HG03066 (cell line): Measurements from ENCODE around the gene AMFR.

ENCODE experiments used
- ATAC-seq: cut with Tn5 transposase; IDR thresholded peaks from one replicate; pipeline ENCODE4 v1.9.1; 2021; ENCODE audit warnings: low read depth; ENCODE audit not compliant: unreplicated experiment

AMFR gene

DNA sequence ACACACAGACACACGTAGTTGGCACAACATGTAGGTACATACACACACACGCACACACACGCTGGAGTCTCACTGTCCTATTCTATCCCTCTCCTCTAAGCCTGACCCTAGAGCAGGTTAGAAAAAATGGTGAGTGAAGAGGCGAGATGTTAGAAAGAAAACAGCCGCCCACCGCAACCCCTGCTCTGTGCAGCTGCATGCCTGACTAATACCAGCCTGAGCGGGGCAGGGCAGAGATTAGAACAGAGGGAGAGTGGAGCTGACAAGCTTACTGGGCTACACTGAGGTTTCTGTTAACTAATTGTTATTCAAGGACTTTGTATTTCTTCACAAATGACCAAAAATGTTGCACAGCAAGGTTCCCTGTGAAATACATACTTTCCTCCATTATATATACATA lies 59.8 kb downstream of the AMFR start:
- no peak for ATAC-seq

DNA sequence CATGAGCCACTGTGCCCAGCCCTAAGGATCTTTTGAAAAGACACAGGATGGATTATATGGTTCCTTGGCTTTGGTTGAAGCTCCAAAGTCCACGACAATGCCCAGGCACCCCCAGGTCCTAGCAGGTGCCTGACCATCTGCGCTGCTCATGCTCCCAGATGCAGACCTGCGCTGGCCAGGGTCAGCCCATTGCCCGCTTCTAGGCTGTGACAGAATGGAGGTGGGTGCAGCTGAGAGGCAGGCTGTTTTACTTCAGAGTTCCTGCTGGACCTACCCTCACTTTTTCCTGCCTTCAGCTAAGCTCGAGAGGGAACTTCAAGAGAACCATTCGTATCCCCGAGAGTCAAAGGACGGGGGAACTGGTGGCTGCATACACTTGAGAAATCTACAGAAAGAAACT lies 60.5 kb downstream of the AMFR start:
- no peak for ATAC-seq

DNA sequence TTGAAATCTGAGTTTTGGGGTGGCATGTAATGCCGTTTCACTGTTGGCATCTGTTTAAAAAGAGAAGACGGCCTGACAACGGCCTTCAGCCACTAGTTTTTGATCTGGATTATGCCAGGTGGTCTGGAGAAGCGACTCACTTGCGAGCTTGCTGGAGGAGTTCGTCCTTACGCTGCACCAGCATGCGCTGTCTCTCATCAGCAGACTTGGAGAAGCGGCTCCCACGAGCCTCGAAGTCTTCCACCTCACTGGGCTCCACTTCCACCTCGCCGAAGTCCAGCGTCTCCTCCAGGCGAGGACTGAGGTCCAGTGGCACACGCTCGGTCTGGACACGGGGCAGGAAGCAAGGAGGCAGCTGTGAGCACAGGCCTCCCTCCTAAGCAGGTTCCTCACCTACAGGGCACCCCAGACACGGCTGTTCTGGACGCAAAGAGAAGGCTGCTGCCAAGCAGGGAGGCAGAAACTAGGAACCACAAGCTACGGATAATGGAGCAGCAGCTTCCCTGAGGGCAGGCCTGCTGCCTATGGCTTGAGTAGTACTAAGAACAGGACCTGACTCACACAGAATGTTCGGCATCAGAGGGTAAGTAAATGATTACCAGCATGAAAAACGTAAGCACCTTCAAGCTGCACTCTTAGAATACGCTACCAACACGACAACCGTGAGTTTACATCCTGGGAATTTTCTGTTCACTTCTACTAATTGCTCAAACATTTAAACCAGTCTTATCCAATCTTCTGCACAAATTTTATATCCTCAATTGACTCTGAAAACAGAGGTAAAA lies 61.4 kb downstream of the AMFR start:
- no peak for ATAC-seq

DNA sequence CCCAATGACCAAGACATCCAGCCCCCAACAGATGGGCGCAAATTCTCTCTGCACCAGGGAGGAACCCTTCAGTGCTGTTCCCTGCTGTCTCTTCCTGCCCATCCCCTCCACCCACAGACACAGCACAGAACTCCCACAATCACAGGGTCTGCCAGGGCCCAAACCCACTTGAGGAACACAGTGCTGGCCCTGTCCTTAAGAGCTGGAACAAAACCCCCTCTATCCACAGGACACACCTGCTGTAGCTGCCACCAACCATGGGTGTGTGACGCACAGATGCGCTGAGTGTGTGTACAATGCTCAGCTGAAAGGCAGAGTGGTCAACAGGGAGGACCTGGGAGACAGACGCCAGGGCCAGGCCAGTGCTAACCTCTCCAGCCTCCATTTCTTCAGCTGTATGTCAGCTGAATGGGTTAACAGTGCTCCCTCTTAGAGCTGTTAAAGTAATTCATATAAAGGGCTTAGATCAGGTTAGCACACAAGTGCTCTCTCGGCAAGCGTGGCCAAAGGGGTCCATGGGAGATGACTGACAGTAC lies 62.1 kb downstream of the AMFR start:
- ATAC-seq, result no peak

DNA sequence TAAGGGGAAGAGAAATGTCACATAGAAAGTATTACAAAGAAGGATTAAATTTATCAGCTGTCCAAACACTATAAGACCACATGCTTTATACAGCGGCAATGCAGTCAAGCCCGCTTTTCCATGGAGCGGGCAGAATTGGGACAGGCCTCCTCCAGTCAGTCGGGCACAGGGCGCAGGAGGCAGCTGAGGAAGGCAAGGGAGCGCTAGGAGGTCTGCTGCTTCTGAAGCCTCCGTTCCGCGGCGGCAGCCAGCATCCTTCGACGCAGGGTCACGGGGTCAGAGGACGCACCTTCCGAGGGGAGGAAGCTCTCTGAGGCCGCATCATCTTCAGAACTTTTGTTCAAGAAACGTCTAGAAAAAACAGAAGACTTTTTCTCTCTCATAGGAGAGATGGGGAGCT lies 62.6 kb downstream of the AMFR start:
- ATAC-seq, result no peak

DNA sequence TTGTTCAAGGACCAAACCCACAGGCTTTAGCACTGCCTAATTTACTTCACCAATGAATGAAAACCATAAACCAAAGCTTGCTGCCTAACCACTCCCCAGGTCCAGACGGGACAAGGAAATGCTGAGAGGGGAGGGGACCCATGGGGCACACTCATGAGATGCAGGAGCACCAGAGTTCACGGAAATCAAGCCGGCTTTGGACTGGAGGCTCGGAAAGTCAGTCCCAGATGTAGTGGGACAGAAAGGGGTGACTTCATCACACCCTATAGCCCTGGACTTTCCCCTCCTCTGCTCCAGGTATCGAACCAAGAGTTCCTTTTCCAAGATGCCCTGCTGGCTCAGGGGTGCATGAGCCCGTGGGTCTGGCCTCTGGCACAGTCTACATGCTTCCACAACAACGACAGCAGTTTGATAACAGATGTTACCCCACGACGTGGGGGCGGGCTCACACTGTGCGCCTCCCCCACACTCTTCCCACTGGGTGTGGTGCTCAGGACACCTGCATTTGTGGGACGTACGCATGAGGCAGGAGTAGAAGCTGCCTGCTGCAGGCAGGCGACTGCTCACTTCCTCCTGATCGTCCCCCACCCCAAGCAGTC lies 63.2 kb downstream of the AMFR start:
- no peak for ATAC-seq

DNA sequence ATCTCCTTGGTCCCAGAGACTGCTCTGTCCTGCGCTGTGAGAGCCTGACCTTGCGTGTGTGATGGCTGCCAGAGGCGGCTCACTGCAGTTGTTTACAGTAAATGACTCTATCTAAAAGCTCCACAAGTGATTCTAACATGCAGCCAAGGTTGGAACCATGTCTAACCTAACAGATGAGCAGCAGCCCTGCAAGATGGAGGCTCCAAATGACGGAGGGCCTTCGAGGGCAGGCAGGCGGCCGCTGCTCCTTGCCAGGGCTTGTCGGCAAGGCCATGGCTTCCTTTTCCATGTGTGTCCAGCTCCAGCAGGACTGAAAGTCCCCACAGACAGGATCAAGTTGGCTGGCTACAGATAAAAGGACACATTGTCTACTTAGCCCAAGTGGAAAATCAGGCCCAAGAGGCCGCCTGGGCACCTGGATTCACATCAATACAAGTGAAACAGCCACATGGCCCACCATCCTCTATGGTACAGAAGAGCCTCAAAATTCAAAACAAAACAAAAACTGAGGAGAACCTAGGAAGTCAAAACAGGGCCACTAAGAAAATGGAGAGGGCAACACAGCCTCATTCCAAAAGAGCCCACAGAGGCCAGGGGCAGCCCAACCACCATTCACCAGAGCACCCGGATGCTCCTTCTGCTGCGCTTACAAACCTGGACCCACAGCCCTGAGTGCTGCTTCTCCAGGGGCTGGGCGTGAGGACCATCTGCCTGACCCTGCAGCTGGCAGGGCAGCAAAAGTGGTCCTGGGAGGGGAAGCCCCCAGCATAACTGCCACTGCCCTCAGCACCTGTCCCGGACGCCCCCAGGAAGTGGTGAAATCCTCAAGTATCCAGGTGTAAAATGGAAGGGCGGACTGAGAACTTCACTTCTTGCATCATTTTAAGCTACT lies 65.0 kb downstream of the AMFR start:
- no peak for ATAC-seq

DNA sequence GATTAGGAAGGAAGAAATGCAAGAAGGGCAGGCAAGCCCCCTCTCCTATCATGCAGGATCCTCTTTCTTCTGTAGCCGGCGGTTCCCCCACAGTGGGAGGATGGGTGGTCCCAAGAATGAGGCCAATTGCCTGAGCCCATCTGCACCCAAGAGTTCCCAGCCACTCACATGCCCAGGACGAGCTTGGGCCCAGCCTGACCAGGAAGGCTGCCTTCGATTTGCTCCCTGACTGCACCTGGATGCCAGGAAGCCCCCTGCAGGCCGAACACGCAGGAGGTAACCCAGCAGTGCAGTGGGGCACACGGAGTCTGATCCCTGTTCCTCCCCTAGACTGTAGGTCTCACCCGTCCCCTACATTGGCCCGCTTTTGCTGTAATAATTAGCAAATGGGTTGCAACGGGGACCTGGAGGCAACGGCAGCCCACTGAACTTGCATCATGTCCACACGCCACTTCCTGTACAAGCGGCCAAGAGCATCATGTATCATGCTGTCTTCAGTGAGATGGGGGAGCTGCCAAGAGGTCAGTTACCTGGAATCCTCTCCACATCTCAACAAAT lies 67.5 kb downstream of the AMFR start:
- ATAC-seq, result no peak

DNA sequence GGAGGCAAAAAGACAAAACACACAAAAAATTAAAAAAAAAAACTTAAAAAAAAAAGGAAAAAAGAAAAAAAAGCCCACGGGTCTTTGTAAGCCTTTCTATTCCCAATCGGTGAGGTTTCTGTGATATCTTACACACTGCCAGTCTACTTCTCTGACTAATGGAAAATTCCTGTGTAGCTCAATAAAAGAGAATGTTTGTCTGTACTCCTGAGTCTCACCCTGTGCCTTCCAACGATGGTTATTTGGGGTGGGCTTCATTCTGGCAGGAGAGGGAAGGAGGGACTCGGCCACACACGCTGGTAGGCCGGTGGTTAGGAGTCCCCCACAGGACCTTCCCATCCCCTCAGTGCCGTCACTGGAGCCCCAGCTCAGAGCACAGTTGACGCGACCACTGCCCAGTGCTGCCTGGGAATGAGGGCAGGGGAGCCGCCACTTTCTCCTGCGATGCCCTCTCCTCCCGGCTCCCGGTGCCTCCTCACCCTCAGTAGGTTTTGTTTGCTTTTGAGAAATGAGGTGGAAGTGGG lies 68.0 kb downstream of the AMFR start:
- no peak for ATAC-seq

DNA sequence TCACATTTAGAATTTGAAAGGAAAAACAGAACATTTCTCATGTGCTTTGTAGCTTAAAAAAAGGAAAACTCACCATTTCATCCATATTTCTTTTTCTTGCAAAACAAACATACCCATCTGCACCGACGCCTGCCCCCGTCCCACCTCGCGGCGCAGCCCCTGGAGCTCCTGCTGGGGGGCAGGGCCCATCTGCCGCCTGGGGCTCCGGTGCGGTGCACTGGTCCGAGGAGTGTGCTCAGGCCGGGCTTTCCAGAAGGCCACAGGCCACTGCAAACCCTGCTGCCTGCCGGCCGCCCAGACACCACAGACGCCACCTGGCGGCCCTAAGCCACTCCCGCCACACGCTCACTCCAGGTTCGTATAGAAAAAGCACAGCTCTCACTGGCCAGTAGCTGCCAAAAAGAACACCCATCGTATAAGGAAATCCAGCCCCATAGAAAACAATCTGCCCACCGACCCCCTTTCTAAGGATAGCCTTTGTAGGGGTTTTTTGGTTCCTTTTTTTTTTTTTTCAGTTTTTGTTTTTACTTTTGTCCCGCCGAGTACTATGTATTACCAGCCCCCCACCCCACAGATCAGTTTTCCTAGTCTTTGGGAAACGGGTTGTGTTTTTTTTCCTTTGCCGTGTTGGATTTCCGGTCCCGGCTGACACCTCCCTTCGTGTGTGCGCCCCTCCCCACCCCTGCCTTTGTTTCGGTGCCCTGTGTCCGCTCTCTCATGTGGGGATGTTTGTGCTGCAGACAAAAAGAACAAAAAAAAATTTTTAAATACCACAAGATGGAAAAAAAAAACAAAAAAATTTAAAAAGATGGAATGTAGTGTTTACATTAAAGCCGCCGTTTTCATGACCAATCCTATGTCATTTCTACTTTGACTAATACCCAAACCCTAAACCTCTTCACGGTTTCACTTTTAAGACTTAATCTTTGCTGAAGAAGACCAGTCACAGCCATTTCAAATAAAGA lies 68.8 kb downstream of the AMFR start:
- peak; percentile 92 for ATAC-seq

DNA sequence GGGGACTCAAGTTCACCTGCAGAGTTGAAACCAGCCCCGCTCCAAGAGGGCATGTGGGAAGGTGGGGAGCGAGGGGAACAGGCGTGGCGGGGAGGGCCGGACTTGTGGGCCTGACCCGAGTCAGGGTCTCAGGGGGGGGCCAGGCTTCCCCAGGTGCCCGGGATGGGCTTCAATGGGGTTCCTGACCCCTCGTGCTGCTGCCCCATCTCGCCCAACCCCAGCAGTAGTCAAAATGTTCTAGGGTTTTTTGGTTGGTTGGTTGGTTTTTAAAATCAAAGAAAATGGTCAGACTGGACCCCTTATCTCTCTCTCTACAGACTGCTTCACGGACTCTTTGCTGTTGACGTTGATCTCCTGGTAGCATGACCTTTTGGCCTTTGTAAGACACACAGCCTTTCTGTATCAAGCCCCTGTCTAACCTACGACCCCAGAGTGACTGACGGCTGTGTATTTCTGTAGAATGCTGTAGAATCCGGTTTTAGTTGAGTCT lies 69.5 kb downstream of the AMFR start:
- ATAC-seq, result no peak

DNA sequence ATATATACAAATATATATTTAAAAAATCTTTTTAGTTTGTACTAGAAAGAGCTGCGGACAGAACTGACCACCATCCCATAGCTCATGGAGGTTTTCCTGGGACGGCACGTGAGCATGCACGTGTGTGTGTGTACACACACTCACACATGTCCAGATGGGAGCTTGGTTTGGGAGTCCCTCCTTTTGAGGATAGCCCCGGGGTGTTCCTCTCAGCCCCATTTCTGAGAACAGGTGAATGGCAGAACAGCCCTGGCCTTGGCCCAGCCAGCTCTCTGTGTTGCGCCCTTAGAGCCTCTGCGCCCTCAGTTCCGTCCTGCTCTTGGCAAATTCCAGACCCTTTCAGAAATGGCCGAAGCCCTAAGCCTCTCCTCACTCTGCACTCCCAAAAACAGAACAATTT lies 70.1 kb downstream of the AMFR start:
- no peak for ATAC-seq

DNA sequence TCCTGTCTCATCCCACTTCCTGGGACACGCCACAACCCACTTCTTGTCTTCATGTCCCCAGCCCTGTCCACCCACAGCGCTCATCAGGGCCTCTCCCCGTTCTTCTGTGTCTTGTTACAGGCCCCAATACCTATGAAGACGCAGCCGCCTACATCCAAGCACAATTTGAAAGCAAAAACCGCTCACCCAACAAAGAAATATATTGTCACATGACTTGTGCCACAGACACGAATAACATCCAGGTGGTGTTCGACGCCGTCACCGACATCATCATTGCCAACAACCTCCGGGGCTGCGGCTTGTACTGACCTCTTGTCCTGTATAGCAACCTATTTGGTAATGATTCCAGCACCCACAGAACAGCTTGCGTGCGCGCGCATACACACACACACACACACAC lies 70.6 kb downstream of the AMFR start:
- ATAC-seq, result no peak

DNA sequence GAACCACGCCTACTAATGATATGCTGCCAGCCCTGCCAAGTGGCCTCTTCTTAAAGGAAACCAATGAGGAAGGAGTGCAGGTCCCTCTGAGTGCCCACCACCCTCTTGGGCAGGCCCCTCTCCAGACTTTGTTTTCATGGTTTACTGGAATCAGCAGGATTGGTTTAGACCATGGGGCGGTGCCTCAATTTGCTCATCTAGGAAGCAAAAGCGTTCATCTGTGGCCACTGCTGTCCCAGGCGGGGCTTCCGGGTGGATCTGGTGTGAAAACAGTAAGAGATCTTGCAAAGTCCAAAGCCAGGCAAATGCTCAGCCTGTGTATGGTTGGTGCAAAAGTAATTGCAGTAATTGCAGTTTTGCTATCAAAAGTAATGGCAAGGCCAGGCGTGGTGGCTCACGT lies 71.3 kb downstream of the AMFR start:
- no peak for ATAC-seq

DNA sequence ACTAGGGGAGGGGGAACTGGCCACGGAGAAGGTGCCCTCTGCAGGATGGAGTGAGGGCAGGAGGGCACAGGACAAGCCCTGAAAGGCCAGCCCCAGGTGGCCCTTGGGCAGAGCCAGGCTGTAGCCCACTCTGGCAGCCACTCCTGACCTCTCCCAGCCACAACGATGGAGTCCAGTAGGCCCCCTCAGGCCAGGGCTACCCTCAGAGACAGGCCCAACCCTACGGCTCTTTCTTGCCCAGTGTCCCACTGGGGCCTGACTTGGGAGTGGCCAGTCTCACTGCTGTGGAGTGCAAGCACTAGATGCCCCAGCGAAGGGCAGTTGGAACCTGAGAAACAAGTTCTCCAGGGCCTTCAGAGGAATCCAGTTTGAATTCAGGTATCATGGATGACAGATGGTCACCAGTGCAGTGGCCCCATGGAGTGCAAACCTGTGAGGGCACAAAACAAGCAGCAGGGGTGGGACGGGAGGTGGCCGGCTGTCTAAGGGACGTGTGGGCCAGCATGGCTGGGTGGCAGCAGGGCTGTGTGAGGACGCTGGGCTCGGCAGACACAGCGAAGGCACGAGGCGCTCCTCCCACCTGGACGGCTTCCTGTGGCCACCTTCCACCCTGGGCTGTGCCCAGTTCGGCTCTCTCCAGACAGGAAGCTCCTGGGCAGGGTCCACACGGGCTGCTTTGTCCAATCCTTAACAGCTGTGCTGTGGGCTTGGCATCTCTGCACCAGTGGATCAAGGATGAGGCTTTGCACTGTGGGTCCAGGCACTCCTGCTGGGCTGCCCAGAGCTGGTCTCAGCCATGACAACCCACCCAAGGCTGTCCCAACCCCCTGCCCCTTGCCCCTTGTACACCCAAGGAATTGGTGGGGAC lies 72.1 kb downstream of the AMFR start:
- ATAC-seq, result no peak

DNA sequence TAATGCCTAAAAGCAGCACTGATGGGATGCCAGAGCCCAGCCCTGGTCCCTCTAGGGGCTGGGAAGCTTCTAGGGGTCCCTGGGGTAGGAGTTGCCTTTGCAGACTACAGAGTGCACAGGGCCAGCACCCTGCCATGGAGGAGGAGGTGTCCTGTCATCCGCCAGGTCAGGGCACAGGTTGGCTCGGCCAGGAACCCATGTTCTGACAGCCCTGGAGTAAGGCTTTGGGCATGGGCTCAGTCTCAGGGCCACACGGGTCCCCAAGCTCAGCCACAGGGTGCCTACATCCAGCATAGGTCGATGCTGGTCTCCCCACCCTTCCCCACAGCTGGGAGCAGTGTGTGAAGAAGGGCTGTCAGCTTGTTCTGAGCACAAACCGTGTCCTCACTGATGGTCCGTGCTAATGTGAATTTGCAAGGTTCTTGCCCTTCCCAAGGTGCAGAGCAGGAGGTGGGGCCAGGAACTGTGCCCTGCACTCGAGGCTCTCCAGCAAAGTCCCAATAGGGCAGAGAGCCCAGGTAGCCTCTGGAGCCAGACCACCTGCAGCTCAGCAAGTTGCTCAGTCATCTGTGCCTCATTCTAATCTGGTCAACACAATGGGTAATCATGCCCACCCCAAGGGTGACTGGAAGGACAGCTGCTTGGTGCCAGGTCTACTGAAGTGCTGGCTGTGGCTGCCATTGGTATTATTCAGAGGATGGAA lies 72.8 kb downstream of the AMFR start:
- ATAC-seq, result no peak

DNA sequence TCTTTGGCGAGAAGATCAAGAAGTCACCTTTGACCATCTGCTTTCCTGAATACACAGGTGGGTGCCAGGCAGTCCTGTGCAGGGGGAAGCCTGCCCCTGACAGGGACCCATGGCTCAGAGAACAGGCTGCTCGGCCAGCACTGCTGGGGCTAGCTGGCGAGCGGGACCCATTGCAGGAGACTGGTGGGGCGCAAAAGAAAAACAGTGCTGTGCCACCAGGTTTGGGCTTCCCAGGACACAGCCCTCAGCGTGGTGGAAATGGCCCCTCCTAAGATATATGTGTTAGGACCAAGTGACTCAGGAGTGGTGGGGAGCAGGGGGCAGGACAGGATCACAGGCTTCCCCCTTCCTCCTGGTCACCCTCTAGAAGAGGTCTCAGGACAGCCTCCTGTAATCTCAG lies 73.9 kb downstream of the AMFR start:
- no peak for ATAC-seq
